ENCODE data around the gene COG5. TPM values are rescaled to one million over a fixed set of nuclear protein-coding genes. Genes with fewer than 3 reads are reported as not detected.

Gene COG5
- total and polyA plus RNA-seq, 10 donors = 3.6 to 86.6 (median 48.7) TPM

DNA sequence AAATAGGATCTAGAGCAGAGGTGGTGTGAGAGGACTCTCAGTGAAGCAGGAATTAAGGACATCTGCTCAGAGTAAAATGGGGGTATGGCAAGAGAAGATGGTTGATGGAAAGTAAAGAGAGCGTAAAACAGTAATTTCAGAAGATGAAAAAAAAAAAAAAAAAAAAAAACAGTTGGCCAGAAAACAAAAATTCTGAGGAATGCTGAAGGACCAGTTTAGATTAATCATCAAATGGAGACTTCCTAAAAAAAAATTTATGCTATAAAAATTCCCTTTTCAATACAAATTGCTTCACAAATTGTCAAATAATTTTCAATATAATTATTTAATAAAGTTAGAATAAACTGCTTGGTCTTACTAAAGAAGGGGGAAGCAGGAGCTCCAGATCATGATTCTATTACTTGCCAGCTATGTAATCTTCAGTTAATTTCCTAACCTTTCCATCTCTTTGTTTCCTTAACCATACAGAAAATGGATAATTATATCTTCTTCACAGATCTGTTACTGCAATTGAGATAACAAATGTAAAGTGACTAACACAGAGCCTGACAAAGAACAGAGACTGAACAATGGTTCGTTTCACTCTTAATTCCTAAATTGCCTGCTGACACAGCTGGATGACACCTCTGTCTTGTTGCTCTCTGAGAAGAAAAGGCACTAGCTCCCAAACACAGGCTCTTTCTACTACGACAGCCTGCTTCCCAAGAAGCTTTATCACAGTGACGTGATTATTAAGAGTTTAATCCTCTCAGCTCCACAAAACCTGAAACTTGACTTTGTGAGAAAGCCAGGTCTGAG lies 158.8 kb downstream of the COG5 start:
- 93 to 97% (median 94%) methylated on average over 4 of the region's 4 CpGs for WGBS, 5 donors
- H3K36me3 ChIP-seq = peaks cover 0 to 26% (median 0%) of the 10 kb centered on the region in 6 donors
- no peak for DNase-seq
- TF ChIP-seq POLR2A (IDR thresholded peaks at IDR 0.05) = no peak
- TF ChIP-seq POLR2AphosphoS5 (IDR thresholded peaks at IDR 0.05) = no peak
- TF ChIP-seq, protein P1, sequence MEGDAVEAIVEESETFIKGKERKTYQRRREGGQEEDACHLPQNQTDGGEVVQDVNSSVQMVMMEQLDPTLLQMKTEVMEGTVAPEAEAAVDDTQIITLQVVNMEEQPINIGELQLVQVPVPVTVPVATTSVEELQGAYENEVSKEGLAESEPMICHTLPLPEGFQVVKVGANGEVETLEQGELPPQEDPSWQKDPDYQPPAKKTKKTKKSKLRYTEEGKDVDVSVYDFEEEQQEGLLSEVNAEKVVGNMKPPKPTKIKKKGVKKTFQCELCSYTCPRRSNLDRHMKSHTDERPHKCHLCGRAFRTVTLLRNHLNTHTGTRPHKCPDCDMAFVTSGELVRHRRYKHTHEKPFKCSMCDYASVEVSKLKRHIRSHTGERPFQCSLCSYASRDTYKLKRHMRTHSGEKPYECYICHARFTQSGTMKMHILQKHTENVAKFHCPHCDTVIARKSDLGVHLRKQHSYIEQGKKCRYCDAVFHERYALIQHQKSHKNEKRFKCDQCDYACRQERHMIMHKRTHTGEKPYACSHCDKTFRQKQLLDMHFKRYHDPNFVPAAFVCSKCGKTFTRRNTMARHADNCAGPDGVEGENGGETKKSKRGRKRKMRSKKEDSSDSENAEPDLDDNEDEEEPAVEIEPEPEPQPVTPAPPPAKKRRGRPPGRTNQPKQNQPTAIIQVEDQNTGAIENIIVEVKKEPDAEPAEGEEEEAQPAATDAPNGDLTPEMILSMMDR (IDR thresholded peaks at IDR 0.05 in 8 of 11, conservative IDR thresholded peaks at IDR 0.05 in 3 of 11) = no peak
- H3K27ac ChIP-seq = no peak overlapping the region
- no peak overlapping the region for H3K4me3 ChIP-seq
- H3K27me3 ChIP-seq (replicated peaks in 1 of 7) = no peaks in the 10 kb centered on the region
- intact Hi-C loops (cut with DNase I; ENCODE audit: low total_unique reads) = no loop called here
- H3K9me3 ChIP-seq = no peaks in the 10 kb centered on the region
- H3K4me1 ChIP-seq = no peaks in the 10 kb centered on the region

GRCh38 chr7:107398161-107398560 lies 165.6 kb downstream of the COG5 start:
- H3K4me3 ChIP-seq = no peak overlapping the region
- 90 to 97% (median 95%) methylated on average over 9 of the region's 9 CpGs for WGBS, 5 donors
- no peaks in the 10 kb centered on the region for H3K4me1 ChIP-seq
- no peak for DNase-seq
- intact Hi-C loops (cut with DNase I; ENCODE audit: low total_unique reads) = no loop called here
- no peaks in the 10 kb centered on the region for H3K9me3 ChIP-seq
- H3K27ac ChIP-seq = no peak overlapping the region
- peaks cover 0 to 8% (median 0%) of the 10 kb centered on the region in 6 donors for H3K36me3 ChIP-seq
- H3K27me3 ChIP-seq (replicated peaks in 1 of 7) = no peaks in the 10 kb centered on the region
- TF ChIP-seq, protein P1 (IDR thresholded peaks at IDR 0.05 in 8 of 11, conservative IDR thresholded peaks at IDR 0.05 in 3 of 11) = no peak
- TF ChIP-seq POLR2A (IDR thresholded peaks at IDR 0.05) (no peak), POLR2AphosphoS5 (IDR thresholded peaks at IDR 0.05) (no peak)

DNA sequence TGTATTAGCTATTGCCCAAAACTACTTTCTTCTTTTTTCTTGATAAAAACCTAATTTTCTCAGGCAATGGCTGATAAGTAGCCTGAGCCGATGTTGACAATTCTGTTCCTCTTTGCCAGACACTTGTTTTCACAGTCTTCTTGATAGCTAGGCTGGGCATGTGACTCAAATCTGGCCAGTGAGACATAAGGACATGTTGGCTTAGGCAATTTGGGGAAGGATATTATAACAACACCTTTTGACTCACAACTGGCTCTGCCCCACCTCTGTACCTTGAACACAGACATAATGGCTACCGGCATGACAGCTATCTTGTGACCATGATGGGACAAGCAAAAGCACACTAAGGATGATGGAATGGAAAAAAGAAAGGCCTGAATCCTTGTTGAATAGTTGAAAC lies 166.7 kb downstream of the COG5 start:
- Histone ChIP-seq H3K27ac (no peak overlapping the region), H3K36me3 (peaks cover 0 to 8% (median 0%) of the 10 kb centered on the region in 6 donors), H3K4me3 (no peak overlapping the region), H3K9me3 (no peaks in the 10 kb centered on the region), H3K27me3 (replicated peaks in 1 of 7) (no peaks in the 10 kb centered on the region), H3K4me1 (no peaks in the 10 kb centered on the region)
- WGBS, 5 donors = 89 to 98% (median 94%) methylated on average over 2 of the region's 2 CpGs
- TF ChIP-seq, protein P1 (IDR thresholded peaks at IDR 0.05 in 8 of 11, conservative IDR thresholded peaks at IDR 0.05 in 3 of 11) = no peak
- TF ChIP-seq POLR2A (IDR thresholded peaks at IDR 0.05) = no peak
- TF ChIP-seq POLR2AphosphoS5 (IDR thresholded peaks at IDR 0.05) = no peak
- DNase-seq = no peak
- intact Hi-C loops (cut with DNase I; ENCODE audit: low total_unique reads) = no loop called here

GRCh38 chr7:107396081-107396480 lies 167.6 kb downstream of the COG5 start:
- intact Hi-C loops (cut with DNase I; ENCODE audit: low total_unique reads) = no loop called here
- H3K9me3 ChIP-seq = no peaks in the 10 kb centered on the region
- H3K4me3 ChIP-seq = no peak overlapping the region
- no peak for DNase-seq
- no peaks in the 10 kb centered on the region for H3K27me3 ChIP-seq (replicated peaks in 1 of 7)
- TF ChIP-seq, protein P1 (IDR thresholded peaks at IDR 0.05 in 8 of 11, conservative IDR thresholded peaks at IDR 0.05 in 3 of 11) = no peak
- TF ChIP-seq POLR2AphosphoS5 (IDR thresholded peaks at IDR 0.05) (no peak), POLR2A (IDR thresholded peaks at IDR 0.05) (no peak)
- H3K27ac ChIP-seq = no peak overlapping the region
- WGBS, 5 donors = 91 to 100% (median 97%) methylated on average over 1 of the region's 1 CpG
- peaks cover 0 to 8% (median 0%) of the 10 kb centered on the region in 6 donors for H3K36me3 ChIP-seq
- no peaks in the 10 kb centered on the region for H3K4me1 ChIP-seq
